GM12892 (cell line): Measurements from ENCODE around the gene MARCHF10.

Source experiments
- POLR2A ChIP-seq: IDR thresholded peaks from 2 replicates; pipeline ENCODE4 v1.6.1; 2011; ENCODE audit warnings: low read depth, low read length, control low read depth
- POLR2AphosphoS5 ChIP-seq: IDR thresholded peaks from 2 replicates; pipeline ENCODE4 v1.6.1; 2011; ENCODE audit warnings: low read depth, low read length, control low read depth
- TAF1 ChIP-seq: IDR thresholded peaks from 2 replicates; pipeline ENCODE4 v1.6.1; 2011; ENCODE audit warnings: low read depth, mild to moderate bottlenecking, control low read depth, low read length, borderline replicate concordance

DNA sequence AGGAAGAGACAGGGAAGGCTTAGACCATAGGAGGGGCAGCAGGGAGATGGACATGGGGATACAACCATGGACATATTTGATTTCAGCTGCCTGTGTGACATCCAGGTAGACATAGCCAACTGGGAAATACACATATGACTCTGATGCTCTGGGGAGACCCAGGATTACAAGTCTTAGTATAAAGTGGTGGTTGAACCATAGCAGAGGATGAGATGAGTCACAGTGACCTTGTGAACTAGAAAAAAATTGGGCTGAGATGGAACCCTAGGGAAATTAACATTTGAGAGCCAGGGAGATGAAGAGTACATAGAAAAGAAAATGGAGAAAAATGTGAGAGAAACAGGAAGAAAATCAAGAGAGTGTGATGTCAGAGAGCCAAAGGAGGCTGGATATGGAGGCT is 10.2 kb downstream of the MARCHF10 start:
- TF ChIP-seq POLR2A (no peak), TAF1 (no peak), POLR2AphosphoS5 (no peak)
